NCI-H2227 treated with DMSO at 0.1 percent for 48 hours (cell line): ENCODE results near the gene SLC35G4.
"Not testable (repeated sequence)": the region's sequence is repeated elsewhere in the genome, so short reads cannot be mapped to it uniquely, and the experiment has no call there.

ENCODE experiments used
- DNase-seq: peaks from one replicate; lab custom pipeline; 2025; lab: John Stamatoyannopoulos, UW

SLC35G4 gene

DNA sequence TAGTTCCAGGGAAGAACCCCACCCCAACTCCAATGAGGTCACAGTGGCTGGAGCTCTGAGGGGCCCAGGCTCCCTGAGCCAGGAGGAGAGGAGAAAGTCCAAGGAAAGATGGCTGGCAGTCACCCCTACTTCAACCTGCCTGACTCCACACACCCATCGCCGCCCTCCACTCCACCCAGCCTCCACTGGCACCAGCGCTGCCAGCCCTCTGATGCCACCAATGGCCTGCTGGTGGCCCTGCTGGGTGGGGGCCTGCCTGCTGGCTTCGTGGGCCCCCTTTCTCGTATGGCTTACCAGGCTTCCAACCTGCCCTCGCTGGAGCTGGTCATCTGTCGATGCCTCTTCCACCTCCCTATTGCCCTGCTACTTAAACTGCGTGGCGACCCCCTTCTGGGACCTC lies at the start of gene SLC35G4:
SLC35G4 (plus strand) TSS at position 109 of the 400 bp plus-strand sequence; CDS start at position 109, 0 bp downstream.
- not testable (repeated sequence) for DNase-seq

- no peak for DNase-seq
Measured at GRCh38 chr18:11561293-11561692, 48.1 kb upstream of the SLC35G4 start.

DNA sequence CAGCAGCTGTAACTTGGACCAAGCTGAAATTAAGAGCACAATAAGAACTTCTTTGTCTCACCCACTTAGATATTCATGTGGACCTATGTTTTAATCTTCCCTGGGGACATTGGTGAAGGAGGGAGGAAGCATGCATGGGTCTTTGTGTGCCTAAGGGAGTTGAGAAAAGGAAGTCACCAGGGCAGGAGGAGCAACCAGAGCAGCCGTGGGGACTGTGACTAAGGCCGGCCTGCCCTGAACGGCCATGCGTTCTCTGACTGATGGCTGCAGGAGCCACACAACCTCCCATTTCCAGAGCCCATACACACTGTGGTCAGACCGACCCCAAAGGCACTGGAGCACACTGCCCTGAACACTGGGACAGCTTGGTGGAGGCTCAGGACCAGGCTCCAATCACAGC lies 43.7 kb upstream of the SLC35G4 start:
- DNase-seq: no peak

DNA sequence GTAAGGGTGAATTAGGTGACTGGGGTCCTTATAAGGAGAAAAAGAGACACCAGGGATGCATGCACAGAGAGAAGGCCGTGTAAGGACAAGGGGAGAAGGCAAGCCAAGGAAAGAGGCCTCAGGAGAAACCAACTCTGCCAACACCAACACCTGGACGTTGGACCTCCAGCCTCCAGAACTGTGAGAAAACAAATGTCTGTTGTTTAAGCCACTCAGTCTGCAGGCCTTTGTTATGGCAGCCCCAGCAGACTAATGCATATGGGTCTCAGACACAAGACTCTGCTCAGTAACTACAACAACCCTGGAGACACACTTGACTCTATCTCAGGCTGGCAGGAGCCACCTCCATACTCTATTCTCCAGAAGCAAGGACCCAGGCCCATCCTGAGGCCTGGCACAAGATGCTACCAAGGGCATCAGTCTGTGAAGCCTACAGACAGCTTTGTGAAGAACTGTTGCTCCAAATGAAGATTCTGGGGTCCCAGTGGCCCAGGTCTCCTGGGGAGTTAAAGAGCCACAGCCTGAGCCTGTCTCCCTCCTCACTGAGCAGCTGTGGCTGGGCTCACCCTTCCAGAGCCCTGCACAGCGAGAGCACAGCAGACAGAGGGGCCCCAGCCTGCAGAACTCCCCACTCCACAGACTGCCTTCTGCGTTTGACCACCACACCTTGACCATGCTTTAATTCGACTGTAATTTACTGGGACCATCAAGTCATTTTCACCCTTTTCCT lies 43.0 kb upstream of the SLC35G4 start:
- no peak for DNase-seq

DNA sequence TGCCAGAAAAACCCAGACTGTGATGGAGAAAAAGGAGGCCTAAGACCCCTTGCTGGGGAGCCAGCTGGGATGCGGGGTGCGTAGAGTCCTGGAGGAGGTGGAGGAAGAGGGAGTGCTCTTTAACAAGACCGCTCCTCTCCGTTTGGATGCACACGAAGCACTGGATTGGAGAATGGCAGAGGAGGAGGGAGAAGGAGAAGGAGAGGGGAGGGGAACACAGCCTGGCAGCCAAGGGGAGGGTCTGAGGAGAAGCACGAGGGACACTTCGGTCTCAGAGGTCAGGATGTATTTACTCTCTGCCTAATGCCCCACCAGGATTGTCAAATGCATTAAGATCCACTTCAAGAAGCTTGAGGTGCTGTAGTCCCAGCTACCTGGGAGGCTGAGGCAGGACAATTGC lies 42.0 kb upstream of the SLC35G4 start:
- no peak for DNase-seq

GRCh38 chr18:11570073-11570588 lies 39.3 kb upstream of the SLC35G4 start:
- no peak for DNase-seq

DNA sequence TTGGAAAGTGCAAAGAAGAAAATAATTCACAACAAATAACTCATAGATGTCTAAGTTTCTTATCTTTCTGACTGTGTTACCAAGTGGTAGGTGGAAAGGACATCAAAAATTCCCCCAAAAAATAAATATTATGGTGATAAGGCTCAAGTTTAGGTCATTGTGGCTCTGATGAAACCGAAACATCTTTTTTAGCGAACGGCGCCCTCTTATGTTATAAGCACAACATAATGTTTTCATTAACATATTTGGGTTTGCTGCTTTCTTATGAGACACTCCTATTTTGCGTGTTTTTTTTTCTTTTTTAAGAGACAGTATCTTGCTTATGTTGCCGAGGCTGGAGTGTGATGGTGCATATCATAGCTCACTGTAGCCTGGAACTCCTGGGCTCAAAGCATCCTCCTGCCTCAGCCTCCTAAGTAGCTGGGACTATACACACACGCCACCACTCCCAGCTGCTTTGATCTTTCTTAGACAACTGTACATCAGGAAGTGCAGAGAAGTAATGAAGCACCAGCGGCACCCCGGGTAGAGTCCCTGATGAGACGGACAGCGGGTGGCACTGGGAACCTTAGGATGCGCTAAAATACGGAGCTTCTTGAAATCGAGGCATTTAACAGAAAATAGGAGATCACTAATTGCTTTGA lies 38.5 kb upstream of the SLC35G4 start:
- no peak for DNase-seq

GRCh38 chr18:11572201-11572600 lies 37.2 kb upstream of the SLC35G4 start:
- no peak for DNase-seq

GRCh38 chr18:11574545-11574944 lies 34.9 kb upstream of the SLC35G4 start:
- no peak for DNase-seq

GRCh38 chr18:11577271-11578112 lies 31.9 kb upstream of the SLC35G4 start:
- peak; percentile 19 for DNase-seq

DNA sequence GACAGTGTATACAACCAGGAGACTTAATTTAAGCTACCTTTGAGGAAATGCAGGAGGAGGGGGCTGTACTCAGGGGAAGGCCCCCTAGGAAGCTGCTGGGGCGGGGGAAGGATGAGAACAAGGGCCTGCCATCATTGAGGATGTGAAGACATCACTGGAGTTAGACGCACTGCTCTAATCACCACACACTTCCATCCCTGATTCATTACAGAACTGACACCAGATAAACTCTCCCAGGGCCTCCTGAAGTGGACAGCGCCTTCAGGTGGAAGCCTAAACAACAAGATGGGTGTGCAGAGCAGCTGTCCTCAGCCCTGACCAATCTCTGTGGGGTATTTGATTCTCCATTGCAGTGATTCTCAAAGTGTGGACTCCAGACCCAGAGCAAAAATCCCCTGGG lies 30.6 kb upstream of the SLC35G4 start:
- DNase-seq: no peak

DNA sequence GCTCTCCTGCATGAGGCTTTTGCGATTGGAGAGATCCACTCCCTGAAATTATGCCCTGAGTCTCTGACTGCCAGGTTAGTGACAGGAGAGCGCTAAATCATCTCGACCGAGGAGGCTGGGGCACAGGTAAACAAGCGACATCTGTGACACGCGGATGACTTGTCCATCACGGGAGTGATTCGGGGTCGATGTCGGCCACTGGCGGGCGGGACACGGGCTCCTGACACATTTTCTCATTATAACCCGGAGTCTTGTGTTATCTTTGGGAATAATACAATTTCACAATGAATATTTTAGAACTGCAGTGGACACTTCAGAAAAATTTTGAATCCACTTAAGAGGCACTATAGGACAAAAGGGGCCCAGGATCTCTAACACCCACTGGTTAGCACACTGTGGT lies 29.5 kb upstream of the SLC35G4 start:
- no peak for DNase-seq

DNA sequence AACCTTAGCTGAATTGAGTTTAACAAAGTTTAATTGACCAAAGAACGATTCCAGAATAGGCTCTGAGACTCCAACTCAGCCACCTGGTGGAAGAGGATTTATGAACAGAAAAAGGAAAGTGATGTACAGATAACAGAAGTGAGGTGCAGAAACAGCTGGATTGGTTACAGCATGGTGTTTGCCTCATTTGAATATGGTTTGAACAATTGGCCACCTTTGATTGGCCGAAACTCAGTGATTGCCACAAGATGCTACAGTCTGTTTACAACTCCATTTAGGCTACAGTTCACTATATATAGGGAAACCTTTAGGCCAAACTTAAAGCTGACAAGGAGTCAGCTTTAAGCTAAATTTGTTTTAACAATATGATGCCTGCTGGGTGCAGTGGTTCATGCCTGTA lies 28.1 kb upstream of the SLC35G4 start:
- no peak for DNase-seq

GRCh38 chr18:11585596-11585995 lies 23.8 kb upstream of the SLC35G4 start:
- no peak for DNase-seq

- DNase-seq: no peak
Measured at GRCh38 chr18:11586896-11587295, 22.5 kb upstream of the SLC35G4 start.

GRCh38 chr18:11587432-11587831 lies 22.0 kb upstream of the SLC35G4 start:
- DNase-seq: no peak

GRCh38 chr18:11587846-11588245 lies 21.6 kb upstream of the SLC35G4 start:
- DNase-seq: no peak

GRCh38 chr18:11591957-11592356 lies 17.4 kb upstream of the SLC35G4 start:
- no peak for DNase-seq

- no peak for DNase-seq
Measured at GRCh38 chr18:11600321-11600720, 9.1 kb upstream of the SLC35G4 start.

DNA sequence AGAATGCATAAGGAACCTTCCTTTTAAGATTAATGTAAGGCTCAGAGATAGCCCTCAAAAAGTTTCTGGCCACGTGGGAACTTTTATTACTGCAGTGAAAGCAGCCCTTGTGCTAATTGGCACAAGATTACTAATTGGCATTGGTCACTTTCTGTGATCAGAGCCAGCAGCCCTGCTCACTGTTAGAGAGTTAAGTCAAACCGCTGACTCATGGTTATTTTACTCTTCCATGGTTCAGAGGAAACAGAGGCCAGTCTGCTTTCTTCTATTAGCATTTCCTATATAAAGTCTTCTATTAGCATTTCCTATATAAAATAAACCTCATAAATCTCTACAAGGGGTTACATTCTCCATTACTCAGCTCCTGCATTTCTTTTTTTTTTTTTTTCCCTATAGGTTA lies 1.5 kb upstream of the SLC35G4 start:
- DNase-seq: no peak

GRCh38 chr18:11608618-11609017 lies 778 bp upstream of the SLC35G4 start:
- DNase-seq: not testable (repeated sequence)

GRCh38 chr18:11613073-11613472 lies 3.7 kb downstream of the SLC35G4 start:
- not testable (repeated sequence) for DNase-seq

DNA sequence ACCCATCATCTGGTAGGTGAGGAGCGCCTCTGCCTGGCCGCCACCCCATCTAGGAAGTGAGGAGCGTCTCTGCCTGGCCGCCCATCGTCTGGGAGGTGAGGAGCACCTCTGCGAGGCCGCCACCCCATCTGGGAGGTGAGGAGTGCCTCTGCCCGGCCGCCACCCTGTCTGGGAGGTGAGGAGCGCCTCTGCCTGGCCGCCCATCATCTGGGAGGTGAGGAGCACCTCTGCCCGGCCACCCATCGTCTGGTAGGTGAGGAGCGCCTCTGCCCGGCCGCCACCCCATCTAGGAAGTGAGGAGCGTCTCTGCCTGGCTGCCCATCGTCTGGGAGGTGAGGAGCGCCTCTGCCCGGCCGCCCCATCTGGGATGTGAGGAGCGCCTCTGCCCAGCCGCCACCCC lies 4.2 kb downstream of the SLC35G4 start:
- DNase-seq: not testable (repeated sequence)
